Measurements from ENCODE around the gene WTIP.

DNA sequence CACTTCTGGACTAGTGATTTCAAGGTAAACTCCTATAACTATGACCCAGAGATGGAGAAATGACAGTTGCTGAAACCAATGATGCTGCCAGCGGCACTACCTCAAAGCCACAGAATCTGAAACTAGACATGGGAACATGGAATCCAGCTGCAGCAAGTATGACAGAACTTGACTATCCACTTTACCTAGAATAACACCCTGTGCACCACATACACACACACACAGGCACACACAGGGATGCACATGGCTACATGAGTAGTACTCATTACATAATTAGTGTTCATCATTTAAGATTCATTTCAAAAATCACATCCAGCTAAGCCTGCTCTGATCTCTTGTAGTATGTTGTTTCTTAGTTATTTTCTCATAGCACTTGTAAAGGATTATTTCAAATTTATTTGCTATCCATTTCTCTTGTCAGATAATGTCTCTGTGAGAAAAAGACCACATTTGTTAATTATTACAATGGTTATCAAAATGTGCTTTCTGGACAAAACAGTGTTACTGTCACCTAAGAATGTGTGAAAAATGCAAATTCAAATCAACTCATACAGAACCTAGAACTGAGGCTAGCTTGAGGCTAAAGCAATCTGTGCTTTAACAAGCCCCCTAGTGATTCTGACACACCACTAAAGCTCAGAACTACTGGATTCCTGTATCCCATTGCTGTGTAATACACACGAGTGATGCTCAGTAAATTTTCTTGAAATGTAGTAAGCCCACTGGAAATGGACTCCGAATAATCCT is 59.4 kb downstream of the WTIP start:
- TF ChIP-seq POLR2A (IDR thresholded peaks at IDR 0.05): no peak
- no peak for TF ChIP-seq CTCF (IDR thresholded peaks at IDR 0.05)

All from adrenal gland (tissue), 5 donors.